Esophagus muscularis mucosa (tissue), 4 donors: ENCODE data around the gene SCARF2. TPM values are rescaled to one million over a fixed set of nuclear protein-coding genes. Genes with fewer than 3 reads are reported as not detected.
"Not testable (repeated sequence)": the region's sequence is repeated elsewhere in the genome, so short reads cannot be mapped to it uniquely, and the experiment has no call there.

Experiments used
- DNase-seq: peaks from one replicate; pipeline ENCODE4 v3.0.0-alpha.2; 2017; ENCODE audit errors: extremely low spot score
- H3K27ac ChIP-seq, 4 donors: fragments of 200-600 bp; sonication (generic); replicated peaks in 1 of 4; 1 replicate in 3 of 4; 2 replicates in 1 of 4; pipeline ENCODE4 v1.5.1; 2016 to 2019; ENCODE audit warnings: mild to moderate bottlenecking in 1 of 4
- H3K27me3 ChIP-seq, 4 donors: fragments of 200-600 bp; sonication (generic); one replicate each; pipeline versions ENCODE4 v1.5.1 to v1.6.0; 2016 to 2019
- H3K36me3 ChIP-seq, 4 donors: fragments of 200-600 bp; sonication (generic); one replicate each; pipeline ENCODE4 v1.5.1; 2016 to 2019
- H3K4me1 ChIP-seq, 4 donors: fragments of 200-600 bp; sonication (generic); one replicate each; pipeline ENCODE4 v1.5.1; 2016 to 2019
- H3K4me3 ChIP-seq, 4 donors: fragments of 200-600 bp; sonication (generic); 1 replicate in 2 of 4; 2 replicates in 2 of 4; pipeline ENCODE4 v1.5.1; 2016 to 2019; ENCODE audit warnings: mild to moderate bottlenecking in 4 of 4, moderate library complexity in 1 of 4
- H3K9me3 ChIP-seq, 4 donors: fragments of 200-600 bp; sonication (generic); 1 replicate in 3 of 4; 2 replicates in 1 of 4; pipeline ENCODE4 v1.5.1; 2016 to 2019
- CTCF ChIP-seq, 3 experiments: fragments of 200-600 bp in 2 of 3; fragments of 450-650 bp in 1 of 3; sonication (generic) in 2 of 3; IDR thresholded peaks; one replicate each; pipeline ENCODE4 v1.5.1; 2017 to 2019; ENCODE audit warnings: antibody characterized with exemption in 3 of 3, mild to moderate bottlenecking in 2 of 3, moderate library complexity in 1 of 3
- EP300 ChIP-seq: sonication (generic); formaldehyde crosslinking; IDR thresholded peaks from one replicate; pipeline ENCODE4 v1.6.1; 2017; ENCODE audit warnings: antibody characterized with exemption
- POLR2A ChIP-seq: fragments of 450-650 bp; IDR thresholded peaks from one replicate; pipeline ENCODE4 v1.6.1; 2017; ENCODE audit warnings: antibody characterized with exemption, moderate library complexity, mild to moderate bottlenecking, low read depth
- POLR2AphosphoS5 ChIP-seq, 2 donors: sonication (generic); formaldehyde crosslinking; IDR thresholded peaks; one replicate each; pipeline ENCODE4 v1.6.1; 2017; ENCODE audit warnings: antibody characterized with exemption in 2 of 2
- WGBS: methylation state at CpG from one replicate; pipeline ENCODE4 v1.1.5; 2018; 5-methylcytosine and 5-hydroxymethylcytosine counted together
- intact Hi-C: fragments of 100-400 bp; cut with DNase I; formaldehyde crosslinking; loops from one replicate; pipeline ENCODE4 v1.15.1; 2023
- total RNA-seq, 4 donors: library from RNA; depleted of rRNA; stranded (reverse); fragments of >200 nt; gene quantifications; one replicate each; pipeline versions ENCODE4 v1.1.0 to v1.2.1, GENCODE V29; 2016

The SCARF2 gene
- total RNA-seq, 4 donors from 2014 or later, result 14.5 to 31.6 (median 22.2) TPM

- H3K27ac ChIP-seq, result no peak overlapping the region
- intact Hi-C loops, result loop anchor here (2.0 to 10.0 kb wide), 3 partner anchors 37 to 285 kb away; no protein-coding TSS in a partner anchor
- no peaks in the 10 kb centered on the region for H3K36me3 ChIP-seq
- no peak for TF ChIP-seq POLR2AphosphoS5 (IDR thresholded peaks at IDR 0.05)
- TF ChIP-seq POLR2A, result no peak
- TF ChIP-seq EP300, result no peak
- no peak for TF ChIP-seq CTCF (IDR thresholded peaks at IDR 0.05)
- H3K4me1 ChIP-seq, result peaks cover 13 to 33% (median 28%) of the 10 kb centered on the region in 4 donors
- 100% methylated on average over 2 of the region's 2 CpGs for WGBS
- H3K9me3 ChIP-seq, result no peaks in the 10 kb centered on the region
- no peak overlapping the region for H3K4me3 ChIP-seq
- DNase-seq, result no peak
- H3K27me3 ChIP-seq, result peaks cover 0 to 2% (median 0%) of the 10 kb centered on the region in 4 donors
These were observed 18.0 kb downstream of the SCARF2 start for GRCh38 chr22:20419664-20419951.

GRCh38 chr22:20418211-20418788, 19.3 kb downstream of the SCARF2 start:
- H3K27me3 ChIP-seq, result no peaks in the 10 kb centered on the region
- H3K4me1 ChIP-seq, result peaks cover 0 to 19% (median 15%) of the 10 kb centered on the region in 4 donors
- H3K4me3 ChIP-seq, result peak overlapping the region; percentile 42 to 55 (median 48)
- DNase-seq, result no peak
- peak in 1 of 2 donors; percentile 73 for TF ChIP-seq POLR2AphosphoS5 (IDR thresholded peaks at IDR 0.05)
- TF ChIP-seq POLR2A, result no peak
- TF ChIP-seq CTCF (IDR thresholded peaks at IDR 0.05), result peak; percentile 83 to 85 (median 84)
- TF ChIP-seq EP300, result no peak
- H3K27ac ChIP-seq, result peak overlapping the region; percentile 30 to 71 (median 68)
- no peaks in the 10 kb centered on the region for H3K9me3 ChIP-seq
- WGBS, result 17% methylated on average over 12 of the region's 42 CpGs
- no peaks in the 10 kb centered on the region for H3K36me3 ChIP-seq
- intact Hi-C loops, result loop anchor here (2.0 to 10.0 kb wide), 3 partner anchors 39 to 287 kb away; no protein-coding TSS in a partner anchor

DNA sequence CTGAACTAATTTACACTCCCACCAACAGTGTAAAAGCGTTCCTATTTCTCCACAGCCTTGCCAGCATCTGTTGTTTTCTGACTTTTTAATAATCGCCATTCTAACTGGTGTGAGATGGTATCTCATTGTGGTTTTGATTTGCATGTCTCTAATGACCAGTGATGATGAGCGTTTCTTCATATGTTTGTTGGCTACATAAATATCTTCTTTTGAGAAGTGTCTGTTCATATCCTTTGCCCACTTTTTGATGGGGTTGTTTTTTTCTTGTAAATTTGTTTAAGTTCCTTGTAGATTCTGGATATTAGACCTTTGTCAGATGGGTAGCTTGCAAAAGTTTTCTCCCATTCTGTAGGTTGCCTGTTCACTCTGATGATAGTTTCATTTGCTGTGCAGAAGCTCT, 21.9 kb downstream of the SCARF2 start:
- not testable (repeated sequence) for H3K9me3 ChIP-seq, DNase-seq, H3K4me3 ChIP-seq, H3K27me3 ChIP-seq, H3K27ac ChIP-seq, H3K36me3 ChIP-seq
- intact Hi-C loops, result loop anchor here (10.0 kb wide), 1 partner anchor 289 kb away; no protein-coding TSS in a partner anchor
- 80% methylated on average over 3 of the region's 3 CpGs for WGBS
- peaks cover 0 to 11% (median 7%) of the 10 kb centered on the region in 4 donors for H3K4me1 ChIP-seq

DNA sequence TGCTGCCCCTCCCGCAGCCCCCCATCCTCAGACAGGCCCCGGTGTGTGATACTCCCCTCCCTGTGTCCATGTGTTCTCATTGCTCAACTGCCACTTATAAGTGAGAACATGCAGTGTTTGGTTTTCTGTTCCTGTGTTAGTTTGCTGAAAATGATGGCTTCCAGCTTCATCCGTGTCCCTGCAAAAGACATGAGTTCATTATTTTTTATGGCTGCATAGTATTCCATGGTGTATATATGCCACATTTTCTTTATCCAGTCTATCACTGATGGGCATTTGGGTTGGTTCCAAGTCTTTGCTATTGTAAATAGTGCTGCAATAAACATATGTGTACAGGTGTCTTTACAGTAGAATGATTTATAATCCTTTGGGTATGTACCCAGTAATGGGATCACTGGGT, 22.4 kb downstream of the SCARF2 start:
- not testable (repeated sequence) for H3K4me3 ChIP-seq, H3K27me3 ChIP-seq, H3K27ac ChIP-seq, DNase-seq, H3K9me3 ChIP-seq, H3K36me3 ChIP-seq
- H3K4me1 ChIP-seq, result peaks cover 0 to 11% (median 7%) of the 10 kb centered on the region in 4 donors
- WGBS, result 93% methylated on average over 3 of the region's 3 CpGs
- intact Hi-C loops, result loop anchor here (10.0 kb wide), 1 partner anchor 290 kb away; no protein-coding TSS in a partner anchor

GRCh38 chr22:20414450-20414849, 23.2 kb downstream of the SCARF2 start:
- H3K4me3 ChIP-seq, result no peak overlapping the region
- H3K4me1 ChIP-seq, result peaks cover 0 to 11% (median 7%) of the 10 kb centered on the region in 4 donors
- DNase-seq, result no peak
- H3K27ac ChIP-seq, result no peak overlapping the region
- 86% methylated on average over 3 of the region's 3 CpGs for WGBS
- H3K27me3 ChIP-seq, result no peaks in the 10 kb centered on the region
- intact Hi-C loops, result loop anchor here (10.0 kb wide), 1 partner anchor 290 kb away; no protein-coding TSS in a partner anchor
- H3K36me3 ChIP-seq, result no peaks in the 10 kb centered on the region
- H3K9me3 ChIP-seq, result no peaks in the 10 kb centered on the region
- TF ChIP-seq POLR2AphosphoS5 (IDR thresholded peaks at IDR 0.05) (no peak), EP300 (no peak), POLR2A (no peak), CTCF (IDR thresholded peaks at IDR 0.05) (no peak)

- intact Hi-C loops, result loop anchor here (10.0 kb wide), 1 partner anchor 291 kb away; no protein-coding TSS in a partner anchor
These were observed 23.6 kb downstream of the SCARF2 start for GRCh38 chr22:20414059-20414440.

More at GRCh38 chr22:20414059-20414440, 23.6 kb downstream of the SCARF2 start:
- Histone ChIP-seq H3K36me3 (no peaks in the 10 kb centered on the region), H3K4me3 (no peak overlapping the region), H3K9me3 (no peaks in the 10 kb centered on the region), H3K27ac (no peak overlapping the region), H3K4me1 (peaks cover 0 to 11% (median 7%) of the 10 kb centered on the region in 4 donors), H3K27me3 (no peaks in the 10 kb centered on the region)
- 97% methylated on average over 5 of the region's 5 CpGs for WGBS
- no peak for DNase-seq
- TF ChIP-seq POLR2AphosphoS5 (IDR thresholded peaks at IDR 0.05), result no peak
- TF ChIP-seq CTCF (IDR thresholded peaks at IDR 0.05), result no peak
- no peak for TF ChIP-seq EP300
- no peak for TF ChIP-seq POLR2A
